Activated T-cell treated with anti-CD3 and anti-CD28 coated beads for 1 hour (primary cell): ENCODE results near the gene ADGRE3.

Source experiments
- DNase-seq: peaks from one replicate; pipeline ENCODE4 v3.0.0-alpha.2; 2020; ENCODE audit warnings: low read depth

The ADGRE3 gene

DNA sequence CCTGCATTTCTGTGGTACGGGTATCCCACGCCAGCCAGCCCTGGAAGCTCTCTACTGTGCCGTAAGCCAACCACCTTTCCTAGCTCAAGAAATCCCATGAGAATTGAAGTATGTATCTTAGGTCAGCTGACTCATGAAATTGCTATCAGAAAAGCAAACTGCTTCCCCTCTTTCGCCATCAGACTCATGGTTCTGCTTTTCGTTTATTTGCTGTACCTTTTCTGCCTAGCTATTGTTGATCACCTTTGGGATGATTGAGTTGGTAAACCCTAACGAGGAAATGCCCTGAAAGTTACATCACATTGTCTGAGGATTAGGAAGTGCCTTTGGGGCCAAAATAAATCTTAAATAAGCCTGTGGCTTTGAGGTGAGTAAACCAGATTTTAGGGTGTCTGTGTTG is at the start of gene ADGRE3:
Gene ADGRE3 (minus strand): TSS at position 81 of the 400 bp plus-strand sequence. CDS start 74 bp downstream, at position 7.
- no peak for DNase-seq

DNA sequence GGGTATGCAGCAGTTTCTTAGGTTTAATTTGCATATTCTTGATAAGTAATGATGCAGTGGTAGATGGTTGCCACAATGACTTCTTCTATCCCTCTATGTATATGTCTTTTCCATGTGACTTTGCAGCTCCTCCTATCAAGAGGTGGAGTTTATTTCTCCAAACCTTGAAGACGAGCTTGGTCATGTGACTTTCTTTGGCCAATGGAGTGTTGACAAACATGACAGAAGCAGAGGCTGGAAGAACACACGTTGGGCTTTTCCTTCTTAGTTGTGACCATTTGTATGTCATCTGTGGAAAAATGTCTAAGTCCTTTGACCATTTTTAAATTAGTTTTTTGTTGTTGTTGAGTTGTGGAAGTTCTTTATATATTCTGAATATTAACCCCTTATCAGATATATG is 47.5 kb upstream of the ADGRE3 start:
- DNase-seq, result no peak

- no peak for DNase-seq
Observed at GRCh38 chr19:14719162-14719561, 44.5 kb upstream of the ADGRE3 start.

DNA sequence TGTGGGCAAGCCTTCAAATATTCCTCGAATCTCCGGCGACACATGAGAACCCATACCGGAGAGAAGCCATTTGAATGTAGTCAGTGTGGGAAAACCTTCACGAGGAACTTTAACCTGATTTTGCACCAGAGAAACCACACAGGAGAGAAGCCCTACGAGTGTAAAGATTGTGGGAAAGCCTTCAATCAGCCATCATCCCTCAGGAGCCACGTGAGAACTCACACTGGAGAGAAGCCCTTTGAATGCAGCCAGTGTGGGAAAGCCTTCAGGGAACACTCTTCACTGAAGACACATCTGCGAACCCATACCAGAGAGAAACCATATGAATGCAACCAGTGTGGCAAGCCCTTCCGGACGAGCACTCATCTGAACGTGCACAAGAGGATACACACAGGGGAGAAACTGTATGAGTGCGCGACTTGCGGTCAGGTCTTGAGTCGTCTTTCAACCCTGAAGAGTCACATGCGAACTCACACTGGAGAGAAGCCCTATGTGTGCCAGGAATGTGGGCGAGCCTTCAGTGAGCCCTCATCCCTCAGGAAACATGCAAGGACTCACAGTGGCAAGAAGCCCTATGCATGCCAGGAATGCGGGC is 44.0 kb upstream of the ADGRE3 start:
- no peak for DNase-seq

- DNase-seq, result no peak
Observed at GRCh38 chr19:14715841-14716240, 41.2 kb upstream of the ADGRE3 start.

DNA sequence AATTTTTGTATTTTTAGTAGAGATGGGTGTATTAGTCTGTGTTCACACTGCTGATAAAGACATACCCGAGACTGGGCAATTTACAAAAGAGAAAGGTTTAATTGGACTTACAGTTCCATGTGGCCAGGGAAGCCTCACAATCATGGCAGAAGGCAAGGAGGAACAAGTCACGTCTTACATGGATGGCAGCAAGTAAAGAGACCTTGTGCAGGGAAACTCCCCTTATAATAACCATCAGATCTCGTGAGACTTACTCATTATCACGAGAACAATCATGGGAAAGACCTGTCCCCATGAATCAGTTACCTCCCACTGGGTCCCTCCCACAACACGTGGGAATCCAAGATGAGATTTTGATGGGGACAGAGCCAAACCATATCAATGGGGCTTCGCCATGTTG is 29.8 kb upstream of the ADGRE3 start:
- no peak for DNase-seq

- no peak for DNase-seq
Observed at GRCh38 chr19:14703833-14704232, 29.2 kb upstream of the ADGRE3 start.

DNA sequence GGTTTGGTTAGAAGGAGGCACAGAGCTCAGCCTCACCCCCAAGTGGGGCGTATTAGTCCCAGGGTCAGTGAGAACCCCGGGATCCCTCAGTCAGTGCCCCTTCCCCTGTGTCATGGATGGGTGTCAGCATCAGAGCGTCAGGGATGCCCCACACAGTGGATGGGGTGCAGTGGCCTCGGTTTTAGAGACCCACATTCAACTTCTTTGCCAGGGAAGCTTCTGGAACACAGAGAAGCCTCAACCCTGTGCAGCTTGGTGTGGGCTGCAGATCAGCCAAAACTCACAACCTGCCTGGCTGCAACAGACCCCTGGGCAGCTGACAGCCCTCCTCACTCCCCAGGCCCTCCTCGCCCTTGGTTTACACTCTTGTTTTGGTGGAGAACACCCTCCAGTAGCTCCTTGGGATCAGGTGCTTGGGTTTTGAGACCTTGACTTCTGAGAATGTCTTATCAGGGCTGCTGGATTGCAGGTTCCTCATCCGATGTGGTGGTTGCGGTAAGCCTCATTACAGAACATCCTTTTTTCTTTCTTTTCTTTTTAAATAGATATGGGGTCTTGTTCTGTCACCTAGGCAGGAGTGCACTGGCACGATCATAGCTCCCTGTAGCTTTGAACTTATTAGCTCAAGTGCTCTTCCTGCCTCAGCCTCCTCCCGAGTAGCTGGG is 26.2 kb upstream of the ADGRE3 start:
- no peak for DNase-seq

DNA sequence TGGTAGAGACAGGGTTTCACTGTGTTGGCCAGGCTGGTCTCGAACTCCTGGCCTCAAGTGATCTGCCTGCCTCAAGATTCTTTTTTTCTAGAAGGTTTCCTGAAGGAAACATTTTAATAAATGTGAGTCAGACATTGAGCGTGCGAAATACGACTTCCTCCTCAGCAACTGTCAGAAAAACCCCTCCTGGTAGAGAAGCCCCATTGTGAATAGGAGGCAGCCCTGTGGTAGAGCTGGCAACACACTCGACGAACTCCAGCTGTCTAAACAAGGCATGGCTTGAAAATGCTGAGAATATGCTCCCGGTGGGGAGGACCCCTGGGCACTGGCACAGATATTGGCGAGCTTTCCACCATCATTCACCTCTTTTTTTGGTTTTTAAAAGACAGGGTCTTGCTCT is 25.0 kb upstream of the ADGRE3 start:
- no peak for DNase-seq

DNA sequence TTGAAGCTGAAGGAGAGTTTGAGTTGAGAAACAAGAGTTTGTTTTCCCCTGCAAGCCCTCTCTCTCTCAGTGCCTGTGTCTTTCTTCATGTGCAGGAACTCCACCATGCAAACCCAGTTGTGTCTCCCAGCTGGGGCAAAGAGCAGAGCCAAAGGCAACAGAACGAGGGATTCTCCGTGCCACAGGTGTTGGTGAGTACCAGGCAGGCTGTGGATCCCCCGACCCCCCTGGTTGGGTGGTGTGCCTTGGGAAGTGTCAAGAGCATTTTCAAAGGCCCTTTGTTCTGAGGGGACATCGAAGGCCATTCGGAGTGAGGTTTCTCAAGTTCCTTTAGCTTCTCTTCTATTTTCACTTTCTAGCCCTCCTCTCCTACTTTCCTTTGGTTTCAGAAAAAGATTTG is 20.8 kb upstream of the ADGRE3 start:
- DNase-seq, result no peak

DNA sequence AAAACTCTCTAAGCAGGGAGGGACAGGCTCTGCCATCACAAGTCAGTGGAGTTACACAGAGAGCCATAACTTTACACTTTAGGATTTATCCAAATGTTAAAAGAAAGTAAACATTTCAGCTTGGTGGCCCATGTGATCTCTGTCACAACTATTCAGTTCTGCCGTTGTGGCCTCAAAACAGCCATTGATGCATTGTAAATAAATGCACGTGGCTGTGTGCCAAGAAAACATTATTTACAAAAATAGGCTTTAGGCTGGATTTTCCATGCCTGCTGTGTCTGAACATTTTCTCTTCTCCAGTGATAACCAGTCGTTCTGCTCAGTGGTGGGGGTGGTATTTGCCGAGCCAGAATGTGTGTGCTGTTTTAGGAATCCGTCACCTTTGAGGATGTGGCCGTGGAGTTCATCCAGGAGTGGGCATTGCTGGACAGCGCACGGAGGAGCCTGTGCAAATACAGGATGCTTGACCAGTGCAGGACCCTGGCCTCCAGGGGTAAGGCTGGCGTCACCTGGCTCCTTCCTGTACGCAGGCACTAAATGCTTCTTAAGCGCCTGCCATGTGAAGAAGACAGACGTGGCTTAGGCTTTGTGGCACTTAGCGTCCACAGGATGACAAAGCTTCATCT is 20.1 kb upstream of the ADGRE3 start:
- no peak for DNase-seq

GRCh38 chr19:14689598-14690503 is 15.2 kb upstream of the ADGRE3 start, which contains the start of gene ZNF333:
TSS of gene ZNF333 (plus strand) at chr19:14690048. CDS start at chr19:14693492, 3,444 bp downstream.
- peak; percentile 99 for DNase-seq

- no peak for DNase-seq
Observed at GRCh38 chr19:14686411-14686810, 11.8 kb upstream of the ADGRE3 start.

- DNase-seq, result no peak
Observed at GRCh38 chr19:14683439-14683838, 8.8 kb upstream of the ADGRE3 start.

DNA sequence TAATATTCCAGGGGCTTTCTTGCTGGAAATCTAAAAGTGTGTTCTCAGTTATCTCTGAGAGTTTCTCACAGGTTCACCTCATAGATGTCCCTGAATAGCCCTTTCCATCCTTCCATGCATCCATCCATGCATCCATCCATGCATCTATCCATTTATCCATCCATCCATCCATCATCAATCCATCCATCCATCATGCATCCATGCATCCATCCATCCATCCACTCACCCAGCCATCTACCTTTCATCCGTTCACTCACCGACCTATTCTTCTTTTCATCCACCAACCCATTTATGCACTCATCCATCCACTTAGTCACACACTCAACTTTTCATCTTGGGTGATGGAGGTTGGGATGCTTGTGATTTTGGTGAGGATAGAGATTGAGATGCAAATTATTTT is 7.4 kb upstream of the ADGRE3 start:
- no peak for DNase-seq

GRCh38 chr19:14678199-14678598 is 3.6 kb upstream of the ADGRE3 start:
- no peak for DNase-seq

DNA sequence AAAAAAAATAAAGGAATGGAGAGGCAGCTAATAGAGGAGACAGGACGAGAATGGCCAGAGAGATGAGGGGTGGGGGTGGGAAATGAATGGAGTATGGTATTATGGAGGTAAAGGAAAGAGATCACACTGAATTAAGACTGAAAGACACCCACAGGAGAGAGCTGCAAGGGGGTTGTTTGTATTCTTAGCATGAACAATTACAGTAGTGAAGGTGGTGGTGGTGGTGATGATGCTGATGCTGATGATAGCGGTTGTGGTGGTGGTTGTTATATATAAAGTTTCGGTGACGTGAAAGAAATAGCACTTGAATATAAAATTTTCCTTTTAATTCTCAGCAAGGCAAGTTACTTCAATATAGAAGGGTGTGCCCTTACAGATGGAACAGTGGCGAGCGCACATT is 2.8 kb upstream of the ADGRE3 start:
- no peak for DNase-seq

- no peak for DNase-seq
Observed at GRCh38 chr19:14676762-14677161, 2.1 kb upstream of the ADGRE3 start.

GRCh38 chr19:14673088-14673487 is 1.6 kb downstream of the ADGRE3 start:
- no peak for DNase-seq

DNA sequence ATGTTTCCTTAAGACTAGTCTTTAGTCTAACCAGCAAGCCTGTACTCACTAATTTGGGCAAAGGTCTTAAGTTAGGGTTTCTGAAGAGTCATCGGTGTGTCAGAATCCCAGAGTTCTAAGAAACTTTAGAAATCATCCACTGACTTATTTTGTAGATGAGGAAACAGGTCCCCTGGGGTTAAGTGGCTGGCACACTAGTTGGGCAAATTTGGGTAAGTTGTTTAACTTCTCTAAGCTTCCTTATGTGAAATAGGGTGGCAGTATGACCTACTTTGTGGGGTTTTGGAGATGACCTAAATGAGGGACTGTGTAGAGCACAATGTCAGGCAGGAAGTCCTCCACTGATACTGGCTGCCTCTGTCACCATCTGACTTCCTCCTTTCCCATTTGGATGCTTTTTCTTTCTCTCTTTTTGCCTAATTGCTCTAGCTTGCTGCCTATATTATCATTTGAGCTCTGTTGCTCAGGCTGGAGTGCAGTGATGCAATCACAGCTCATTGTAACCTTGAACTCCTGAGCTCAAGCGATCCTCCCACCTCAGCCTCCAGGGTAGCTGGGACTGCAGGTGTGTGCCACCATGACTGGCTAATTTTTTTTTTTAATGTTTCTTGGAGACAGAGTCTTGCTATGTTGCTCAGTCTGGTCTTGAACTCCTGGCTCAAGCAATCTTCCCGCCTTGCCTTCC is 2.3 kb downstream of the ADGRE3 start:
- no peak for DNase-seq

GRCh38 chr19:14670408-14670807 is 4.2 kb downstream of the ADGRE3 start:
- no peak for DNase-seq

- no peak for DNase-seq
Observed at GRCh38 chr19:14669940-14670339, 4.7 kb downstream of the ADGRE3 start.
